ENCODE data around the gene RABEP2.
"Not testable (repeated sequence)": the region's sequence is repeated elsewhere in the genome, so short reads cannot be mapped to it uniquely, and the experiment has no call there.

The RABEP2 gene

GRCh38 chr16:28943281-28943680, 18.2 kb upstream of the RABEP2 start:
- TF ChIP-seq CTCF (IDR thresholded peaks at IDR 0.05; ENCODE audit: control insufficient read depth, insufficient read depth, low read depth, low read length, missing control alignments): no peak
- H3K4me3 ChIP-seq (ENCODE audit: control insufficient read depth, low read depth, low read length): no peak overlapping the region
- no peak for DNase-seq (ENCODE audit: low read depth)

GRCh38 chr16:28939825-28940224, 14.8 kb upstream of the RABEP2 start:
- H3K4me3 ChIP-seq (ENCODE audit: control insufficient read depth, low read depth, low read length); DNase-seq (ENCODE audit: low read depth): not testable (repeated sequence)

- no peak for DNase-seq (ENCODE audit: low read depth)
- H3K4me3 ChIP-seq (ENCODE audit: control insufficient read depth, low read depth, low read length): no peak overlapping the region
- no peak for TF ChIP-seq CTCF (IDR thresholded peaks at IDR 0.05; ENCODE audit: control insufficient read depth, insufficient read depth, low read depth, low read length, missing control alignments)
Observed at GRCh38 chr16:28938721-28939120, 13.7 kb upstream of the RABEP2 start.

- TF ChIP-seq CTCF (IDR thresholded peaks at IDR 0.05; ENCODE audit: control insufficient read depth, insufficient read depth, low read depth, low read length, missing control alignments): no peak
- DNase-seq (ENCODE audit: low read depth): no peak
- no peak overlapping the region for H3K4me3 ChIP-seq (ENCODE audit: control insufficient read depth, low read depth, low read length)
Observed at GRCh38 chr16:28937222-28937876, 12.3 kb upstream of the RABEP2 start.

GRCh38 chr16:28936784-28937155, 11.7 kb upstream of the RABEP2 start:
- DNase-seq (ENCODE audit: low read depth): no peak
- no peak for TF ChIP-seq CTCF (IDR thresholded peaks at IDR 0.05; ENCODE audit: control insufficient read depth, insufficient read depth, low read depth, low read length, missing control alignments)
- no peak overlapping the region for H3K4me3 ChIP-seq (ENCODE audit: control insufficient read depth, low read depth, low read length)

GRCh38 chr16:28935924-28936783, 11.1 kb upstream of the RABEP2 start:
- TF ChIP-seq CTCF (IDR thresholded peaks at IDR 0.05; ENCODE audit: control insufficient read depth, insufficient read depth, low read depth, low read length, missing control alignments): no peak
- DNase-seq (ENCODE audit: low read depth): no peak
- no peak overlapping the region for H3K4me3 ChIP-seq (ENCODE audit: control insufficient read depth, low read depth, low read length)

- H3K4me3 ChIP-seq (ENCODE audit: control insufficient read depth, low read depth, low read length): no peak overlapping the region
- no peak for TF ChIP-seq CTCF (IDR thresholded peaks at IDR 0.05; ENCODE audit: control insufficient read depth, insufficient read depth, low read depth, low read length, missing control alignments)
Observed at GRCh38 chr16:28935346-28935745, 10.3 kb upstream of the RABEP2 start.

More at GRCh38 chr16:28935346-28935745, 10.3 kb upstream of the RABEP2 start:
- DNase-seq (ENCODE audit: low read depth): no peak

Measured in AG09309 (cell line).